Activated B cell treated with CpG ODN at 0.5 μM for 24 hours (primary cell): ENCODE data around the gene ZNF638. TPM values are rescaled to one million over a fixed set of nuclear protein-coding genes. Genes with fewer than 3 reads are reported as not detected.

Source experiments
- ATAC-seq: fragments of 200-7000 bp; cut with Tn5 transposase; one replicate; pipeline ENCODE4 v1.10.0; 2021; ENCODE audit warnings: low read depth, mild to moderate bottlenecking, moderate library complexity
- CTCF ChIA-PET: fragments of 350-600 bp; sonication (Branson Sonifier 250); formaldehyde crosslinking; loops from one replicate; lab custom pipeline; 2021; ENCODE audit warnings: antibody characterized with exemption; lab: Charles Lee
- POLR2A ChIA-PET: fragments of 350-600 bp; sonication (Branson Sonifier 250); formaldehyde crosslinking; loops from one replicate; lab custom pipeline; 2021; ENCODE audit warnings: antibody characterized with exemption; lab: Charles Lee
- DNase-seq: peaks from one replicate; pipeline ENCODE4 v3.0.0; 2022
- H3K27ac Mint-ChIP-seq: one replicate; pipeline ENCODE4 v1.8.0; 2020; ENCODE audit warnings: mixed read lengths
- H3K27me3 Mint-ChIP-seq: one replicate; pipeline ENCODE4 v1.8.0; 2021; ENCODE audit warnings: mixed read lengths
- H3K36me3 Mint-ChIP-seq: one replicate; pipeline ENCODE4 v1.8.0; 2021; ENCODE audit warnings: low read depth, mixed read lengths
- H3K4me1 Mint-ChIP-seq: one replicate; pipeline ENCODE4 v1.8.0; 2021; ENCODE audit warnings: mixed read lengths
- H3K4me3 Mint-ChIP-seq: one replicate; pipeline ENCODE4 v1.8.0; 2020; ENCODE audit warnings: mild to moderate bottlenecking, mixed read lengths
- H3K9me3 Mint-ChIP-seq: one replicate; pipeline ENCODE4 v1.8.0; 2020; ENCODE audit warnings: mixed read lengths
- intact Hi-C: fragments of 100-400 bp; cut with micrococcal nuclease; formaldehyde crosslinking; loops from one replicate; pipeline ENCODE4 v1.15.1; 2024
- total RNA-seq: library from RNA; stranded (reverse); gene quantifications from 2 replicates; pipeline ENCODE4 v1.2.3, GENCODE V29; 2022
- TF ChIP-seq, protein P1 (sequence below): fragments of 200-600 bp; IDR thresholded peaks from one replicate; pipeline ENCODE4 v1.8.0; 2022; ENCODE audit warnings: antibody characterized with exemption, mild to moderate bottlenecking

Gene ZNF638
- total RNA-seq, 1 donor from 2014 or later = 152 TPM

- ChIA-PET POLR2A (no interaction called here), CTCF (no interaction called here)
- H3K4me3 Mint-ChIP-seq = no peak overlapping the region
- peaks cover 9% of the 10 kb centered on the region for H3K4me1 Mint-ChIP-seq
- peaks cover 27% of the 10 kb centered on the region for H3K27me3 Mint-ChIP-seq
- TF ChIP-seq, protein P1, sequence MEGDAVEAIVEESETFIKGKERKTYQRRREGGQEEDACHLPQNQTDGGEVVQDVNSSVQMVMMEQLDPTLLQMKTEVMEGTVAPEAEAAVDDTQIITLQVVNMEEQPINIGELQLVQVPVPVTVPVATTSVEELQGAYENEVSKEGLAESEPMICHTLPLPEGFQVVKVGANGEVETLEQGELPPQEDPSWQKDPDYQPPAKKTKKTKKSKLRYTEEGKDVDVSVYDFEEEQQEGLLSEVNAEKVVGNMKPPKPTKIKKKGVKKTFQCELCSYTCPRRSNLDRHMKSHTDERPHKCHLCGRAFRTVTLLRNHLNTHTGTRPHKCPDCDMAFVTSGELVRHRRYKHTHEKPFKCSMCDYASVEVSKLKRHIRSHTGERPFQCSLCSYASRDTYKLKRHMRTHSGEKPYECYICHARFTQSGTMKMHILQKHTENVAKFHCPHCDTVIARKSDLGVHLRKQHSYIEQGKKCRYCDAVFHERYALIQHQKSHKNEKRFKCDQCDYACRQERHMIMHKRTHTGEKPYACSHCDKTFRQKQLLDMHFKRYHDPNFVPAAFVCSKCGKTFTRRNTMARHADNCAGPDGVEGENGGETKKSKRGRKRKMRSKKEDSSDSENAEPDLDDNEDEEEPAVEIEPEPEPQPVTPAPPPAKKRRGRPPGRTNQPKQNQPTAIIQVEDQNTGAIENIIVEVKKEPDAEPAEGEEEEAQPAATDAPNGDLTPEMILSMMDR = no peak
- DNase-seq (no peak), ATAC-seq (no peak)
- no peaks in the 10 kb centered on the region for H3K36me3 Mint-ChIP-seq
- intact Hi-C loops = no loop called here
- no peak overlapping the region for H3K27ac Mint-ChIP-seq
- no peaks in the 10 kb centered on the region for H3K9me3 Mint-ChIP-seq
These were observed 134.3 kb downstream of the ZNF638 start for GRCh38 chr2:71465961-71466300.

DNA sequence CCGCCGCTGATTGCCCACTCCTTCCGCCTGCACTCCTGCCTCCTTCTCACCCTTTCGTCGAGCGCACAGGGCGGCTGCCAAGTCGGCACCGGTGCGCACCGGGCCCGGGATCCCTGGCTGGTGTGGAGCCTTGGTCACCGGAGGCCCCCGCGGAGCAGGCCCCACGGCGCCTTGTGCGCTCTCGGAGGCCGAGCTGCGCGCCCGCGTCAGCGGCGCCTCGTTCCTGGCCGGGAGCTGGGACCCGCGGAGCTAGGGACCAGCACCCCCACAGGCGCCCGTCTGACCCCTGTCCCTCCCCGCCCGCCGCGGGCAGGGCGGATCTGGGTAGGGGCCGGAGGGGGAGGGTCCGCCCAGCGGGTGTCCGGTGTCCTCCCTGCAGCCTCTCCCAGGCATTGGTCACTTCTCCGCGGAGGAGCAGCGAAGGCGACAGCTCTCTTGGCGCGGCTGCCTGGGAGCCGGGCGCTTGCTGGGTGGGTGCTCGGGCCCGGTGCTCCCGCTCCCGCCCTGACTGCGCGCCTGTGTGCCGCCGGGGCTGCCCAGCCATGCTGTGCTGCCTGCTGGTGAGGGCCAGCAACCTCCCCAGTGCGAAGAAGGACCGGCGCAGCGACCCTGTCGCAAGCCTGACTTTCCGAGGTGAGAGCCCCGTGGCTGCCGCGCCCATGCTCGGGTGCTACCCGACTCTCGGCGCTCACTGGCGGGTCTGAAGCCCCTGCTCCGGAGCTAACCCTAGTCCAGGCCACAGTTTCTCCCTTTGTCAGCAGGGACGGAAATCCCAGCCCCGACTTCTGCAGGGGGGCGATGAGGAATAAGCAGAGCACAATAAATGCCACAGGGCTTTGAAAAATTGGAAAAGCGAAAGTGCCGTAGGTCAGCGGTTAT is 135.0 kb downstream of the ZNF638 start:
- Mint-ChIP-seq H3K4me1 (peaks cover 9% of the 10 kb centered on the region), H3K27me3 (peaks cover 27% of the 10 kb centered on the region), H3K9me3 (no peaks in the 10 kb centered on the region), H3K36me3 (no peaks in the 10 kb centered on the region), H3K27ac (no peak overlapping the region), H3K4me3 (peak overlapping the region; percentile 79)
- ChIA-PET CTCF (no interaction called here), POLR2A (no interaction called here)
- TF ChIP-seq, protein P1 = no peak
- ATAC-seq = peak; percentile 25
- no peak for DNase-seq
- intact Hi-C loops = no loop called here

- ChIA-PET POLR2A (no interaction called here), CTCF (no interaction called here)
- Mint-ChIP-seq H3K4me1 (peaks cover 9% of the 10 kb centered on the region), H3K36me3 (no peaks in the 10 kb centered on the region), H3K9me3 (no peaks in the 10 kb centered on the region), H3K27ac (no peak overlapping the region), H3K27me3 (peaks cover 27% of the 10 kb centered on the region), H3K4me3 (peak overlapping the region; percentile 79)
- ATAC-seq (no peak), DNase-seq (no peak)
- intact Hi-C loops = no loop called here
- TF ChIP-seq, protein P1 = no peak
These were observed 135.7 kb downstream of the ZNF638 start for GRCh38 chr2:71467180-71467815.

GRCh38 chr2:71468279-71469015 is 136.9 kb downstream of the ZNF638 start:
- POLR2A ChIA-PET = no interaction called here
- no peaks in the 10 kb centered on the region for H3K9me3 Mint-ChIP-seq
- H3K27ac Mint-ChIP-seq = no peak overlapping the region
- ATAC-seq = no peak
- H3K36me3 Mint-ChIP-seq = no peaks in the 10 kb centered on the region
- DNase-seq = no peak
- H3K4me1 Mint-ChIP-seq = peaks cover 9% of the 10 kb centered on the region
- peaks cover 27% of the 10 kb centered on the region for H3K27me3 Mint-ChIP-seq
- TF ChIP-seq, protein P1 = no peak
- CTCF ChIA-PET = no interaction called here
- intact Hi-C loops = no loop called here
- no peak overlapping the region for H3K4me3 Mint-ChIP-seq
